A673 (cell line): ENCODE measurements around the gene SND1.

ENCODE experiments used
- EZH2 ChIP-seq: fragments of 200-600 bp; sonication (generic); IDR thresholded peaks from 2 replicates; pipeline ENCODE4 v1.6.1; 2017; ENCODE audit warnings: borderline replicate concordance, low read depth, mild to moderate bottlenecking, mixed read lengths, antibody characterized with exemption, low read length; ENCODE audit not compliant: poor library complexity, severe bottlenecking
- TF ChIP-seq, protein P1 (sequence below): fragments of 300-800, 200-600 bp; sonication (generic); conservative IDR thresholded peaks from 2 replicates; pipeline ENCODE4 v1.5.1; 2017; ENCODE audit warnings: low read depth, mild to moderate bottlenecking, antibody characterized with exemption, low read length, moderate library complexity, mixed read lengths

DNA sequence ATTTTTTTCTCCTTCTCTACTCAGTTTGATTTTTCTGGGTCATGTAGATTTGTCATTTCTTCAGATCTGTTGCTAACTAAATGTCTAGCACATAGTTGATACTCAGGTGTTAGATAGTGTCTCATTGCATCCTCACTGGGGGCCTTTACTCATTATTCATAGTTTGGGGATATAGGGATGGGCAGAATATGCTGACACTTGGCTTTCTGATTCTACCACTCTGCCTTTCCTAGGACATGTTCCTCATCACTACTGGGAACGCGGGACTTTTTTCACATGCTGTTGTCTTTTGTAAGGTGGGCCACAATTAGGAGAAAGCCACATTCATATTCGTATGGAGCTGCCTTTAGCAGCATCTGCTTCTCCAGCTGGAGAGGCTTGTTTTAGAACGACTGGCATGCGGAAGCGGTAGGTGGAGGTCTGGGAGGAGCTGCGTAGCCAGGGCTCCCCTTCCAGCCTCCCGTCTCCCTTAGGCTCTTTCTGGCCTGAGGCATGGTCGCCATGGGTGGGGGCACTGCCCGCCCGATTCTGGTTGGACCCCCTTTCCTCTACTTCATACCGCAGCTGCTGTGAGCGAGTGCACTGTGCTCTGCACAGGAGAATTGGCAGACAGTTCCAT is 78.8 kb downstream of the SND1 start:
- TF ChIP-seq, protein P1, sequence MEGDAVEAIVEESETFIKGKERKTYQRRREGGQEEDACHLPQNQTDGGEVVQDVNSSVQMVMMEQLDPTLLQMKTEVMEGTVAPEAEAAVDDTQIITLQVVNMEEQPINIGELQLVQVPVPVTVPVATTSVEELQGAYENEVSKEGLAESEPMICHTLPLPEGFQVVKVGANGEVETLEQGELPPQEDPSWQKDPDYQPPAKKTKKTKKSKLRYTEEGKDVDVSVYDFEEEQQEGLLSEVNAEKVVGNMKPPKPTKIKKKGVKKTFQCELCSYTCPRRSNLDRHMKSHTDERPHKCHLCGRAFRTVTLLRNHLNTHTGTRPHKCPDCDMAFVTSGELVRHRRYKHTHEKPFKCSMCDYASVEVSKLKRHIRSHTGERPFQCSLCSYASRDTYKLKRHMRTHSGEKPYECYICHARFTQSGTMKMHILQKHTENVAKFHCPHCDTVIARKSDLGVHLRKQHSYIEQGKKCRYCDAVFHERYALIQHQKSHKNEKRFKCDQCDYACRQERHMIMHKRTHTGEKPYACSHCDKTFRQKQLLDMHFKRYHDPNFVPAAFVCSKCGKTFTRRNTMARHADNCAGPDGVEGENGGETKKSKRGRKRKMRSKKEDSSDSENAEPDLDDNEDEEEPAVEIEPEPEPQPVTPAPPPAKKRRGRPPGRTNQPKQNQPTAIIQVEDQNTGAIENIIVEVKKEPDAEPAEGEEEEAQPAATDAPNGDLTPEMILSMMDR: no peak
- no peak for TF ChIP-seq EZH2
